Psoas muscle (tissue), 8 donors: Measurements from ENCODE around the gene GRK2. TPM values are rescaled to one million over a fixed set of nuclear protein-coding genes. Genes with fewer than 3 reads are reported as not detected.
A peak's percentile ranks its signal among the peaks of the same experiment; 100 is the strongest.

ENCODE experiments used
- ATAC-seq, 4 donors: fragments of 200-7000 bp; cut with Tn5 transposase; one replicate each; pipeline ENCODE4 v1.9.1; 2020; ENCODE audit warnings: moderate library complexity in 3 of 4, mild to moderate bottlenecking in 2 of 4
- DNase-seq, 2 donors: peaks; one replicate each; pipeline ENCODE4 v3.0.0-alpha.2; 2020
- H3K27ac ChIP-seq: fragments of 200-600 bp; one replicate; pipeline ENCODE4 v1.8.0; 2022
- H3K27me3 ChIP-seq, 3 donors: fragments of 200-600 bp in 1 of 3; one replicate each; pipeline versions ENCODE4 v1.6.1 to v1.8.0; 2013 to 2022; ENCODE audit warnings: low read length in 2 of 3, mild to moderate bottlenecking in 2 of 3, moderate library complexity in 1 of 3; ENCODE audit not compliant: insufficient read depth in 3 of 3
- H3K36me3 ChIP-seq, 2 donors: fragments of 200-600 bp in 1 of 2; one replicate each; pipeline versions ENCODE4 v1.6.1 to v1.8.0; 2013 to 2022; ENCODE audit warnings: low read depth in 1 of 2, mild to moderate bottlenecking in 1 of 2, moderate library complexity in 1 of 2; ENCODE audit not compliant: insufficient read depth in 1 of 2
- H3K4me1 ChIP-seq: fragments of 200-600 bp; one replicate; pipeline ENCODE4 v1.8.0; 2022
- H3K4me3 ChIP-seq: fragments of 200-600 bp; one replicate; pipeline ENCODE4 v1.8.0; 2022; ENCODE audit warnings: mild to moderate bottlenecking
- H3K9me3 ChIP-seq: fragments of 200-600 bp; one replicate; pipeline ENCODE4 v1.8.0; 2022
- CTCF ChIP-seq: fragments of 200-600 bp; IDR thresholded peaks from one replicate; pipeline ENCODE4 v1.8.0; 2022; ENCODE audit warnings: antibody characterized with exemption
- WGBS, 3 donors: extraction: QIAGEN DNeasy Blood & Tissue Kit; methylation state at CpG; one replicate each; pipeline versions ENCODE4 v1.1.6 to v1.1.7; 2013; 5-methylcytosine and 5-hydroxymethylcytosine counted together
- intact Hi-C, 2 donors: fragments of 100-400 bp; cut with DNase I; formaldehyde crosslinking; loops; one replicate each; pipeline versions ENCODE4 v1.11.0 to v1.14.2; 2022
- polyA plus RNA-seq, 3 donors: library from polyadenylated mRNA; stranded (reverse); fragments of 200-250 nt; gene quantifications; one replicate each; pipeline ENCODE4 v1.2.3, GENCODE V29; 2013
- total RNA-seq, 4 donors: library from RNA; stranded (reverse); fragmentation: NEBNext Ultra II Directional in 2 of 4; extraction: Animal tissue kit (Norgen Biotek cat#: 25700) in 2 of 4; gene quantifications; one replicate each; pipeline versions ENCODE4 v1.2.1 to v1.2.4, GENCODE V29; 2021 to 2023
- donor health status: healthy with polysubstance abuse.
- donor health status: DM: no; HTN: no; CAD: no; lungs with moderate emphysema.
- donor health status: Bipolar disorder and iron deficiency.
- donor health status: healthy.
- donor health status: DM: yes; HTN: yes; CAD: no.
- donor health status: DM: no; HTN: no; CAD: no.
- donor health status: DM: no; HTN: no; CAD: no.
- donor health status: DM: yes; HTN: yes; CAD: no.

GRK2 gene
- total and polyA plus RNA-seq, 7 donors = 37.3 to 56.8 (median 46.2) TPM

- intact Hi-C loops = loop anchor here in 1 of 2 donors (5.0 kb wide), 1 partner anchor 33 kb away; the partner anchor contains the start of gene GRK2
- H3K27me3 ChIP-seq = no peaks in the 10 kb centered on the region
- H3K9me3 ChIP-seq = peaks cover 6% of the 10 kb centered on the region
- peaks cover 0 to 30% of the 10 kb centered on the region in 2 donors for H3K36me3 ChIP-seq
- no peak for TF ChIP-seq CTCF
- DNase-seq (peak in 1 of 2 donors; percentile 13), ATAC-seq (no peak)
- no peak overlapping the region for H3K27ac ChIP-seq
- no peak overlapping the region for H3K4me3 ChIP-seq
- 92 to 95% (median 93%) methylated on average over 13 of the region's 13 CpGs for WGBS, 3 donors
- peaks cover 27% of the 10 kb centered on the region for H3K4me1 ChIP-seq
Observed at GRCh38 chr11:67300256-67300755, 34.0 kb downstream of the GRK2 start.

- Histone ChIP-seq H3K27ac (no peak overlapping the region), H3K4me3 (no peak overlapping the region), H3K4me1 (peaks cover 27% of the 10 kb centered on the region), H3K9me3 (peaks cover 2% of the 10 kb centered on the region), H3K27me3 (no peaks in the 10 kb centered on the region), H3K36me3 (peaks cover 0 to 28% of the 10 kb centered on the region in 2 donors)
- ATAC-seq = no peak
- DNase-seq = peak; percentile 19 to 48
- 88 to 92% (median 90%) methylated on average over 22 of the region's 22 CpGs for WGBS, 3 donors
- no peak for TF ChIP-seq CTCF
- intact Hi-C loops = loop anchor here in 1 of 2 donors (5.0 kb wide), 1 partner anchor 34 kb away; the partner anchor contains the start of gene GRK2
Observed at GRCh38 chr11:67300756-67301312, 34.6 kb downstream of the GRK2 start.

GRCh38 chr11:67301313-67301921 is 35.1 kb downstream of the GRK2 start:
- H3K27ac ChIP-seq = peak overlapping the region; percentile 82
- DNase-seq (peak in 1 of 2 donors; percentile 54), ATAC-seq (no peak)
- H3K27me3 ChIP-seq = no peaks in the 10 kb centered on the region
- H3K4me3 ChIP-seq = peak overlapping the region; percentile 97
- H3K36me3 ChIP-seq = peaks cover 0 to 27% of the 10 kb centered on the region in 2 donors
- WGBS, 3 donors = 83 to 88% (median 85%) methylated on average over 27 to 28 of the region's 28 CpGs
- H3K4me1 ChIP-seq = peaks cover 27% of the 10 kb centered on the region
- no peaks in the 10 kb centered on the region for H3K9me3 ChIP-seq
- intact Hi-C loops = loop anchor here in 1 of 2 donors (5.0 kb wide), 1 partner anchor 34 kb away; the partner anchor contains the start of gene GRK2
- no peak for TF ChIP-seq CTCF

GRCh38 chr11:67301951-67302516 is 35.8 kb downstream of the GRK2 start:
- WGBS, 3 donors = 28 to 32% (median 31%) methylated on average over 15 of the region's 15 CpGs
- Histone ChIP-seq H3K36me3 (peaks cover 0 to 30% of the 10 kb centered on the region in 2 donors), H3K4me3 (peak overlapping the region; percentile 97), H3K27ac (peak overlapping the region; percentile 82), H3K27me3 (no peaks in the 10 kb centered on the region), H3K4me1 (peaks cover 27% of the 10 kb centered on the region), H3K9me3 (no peaks in the 10 kb centered on the region)
- DNase-seq (peak; percentile 69 to 90), ATAC-seq (peak; percentile 84 to 88 (median 87))
- no peak for TF ChIP-seq CTCF
- intact Hi-C loops = loop anchor here in 1 of 2 donors (5.0 kb wide), 1 partner anchor 35 kb away; the partner anchor contains the start of gene GRK2
